H1 (cell line): ENCODE data around the gene ADGRG1.

Experiments
- CBX8 ChIP-seq: fragments of 300-800, 300-1000 bp; sonication (generic); IDR thresholded peaks from 2 replicates; pipeline ENCODE4 v1.7.1; 2016; ENCODE audit warnings: low read depth, low read length, borderline replicate concordance
- CEBPB ChIP-seq: IDR thresholded peaks from 2 replicates; pipeline ENCODE4 v1.6.1; 2012; ENCODE audit warnings: low read depth, low read length
- EZH2 ChIP-seq: fragments of 200-600 bp; sonication (generic); IDR thresholded peaks from 2 replicates; pipeline ENCODE4 v1.7.1; 2012; ENCODE audit warnings: low read depth, mild to moderate bottlenecking, moderate library complexity, low read length, inconsistent platforms; ENCODE audit not compliant: severe bottlenecking
- MAFK ChIP-seq: IDR thresholded peaks from 2 replicates; pipeline ENCODE4 v1.6.1; 2012; ENCODE audit warnings: low read depth, mild to moderate bottlenecking, improper control_type of control experiment, low read length
- POLR2A ChIP-seq, 2 experiments: IDR thresholded peaks; 1 replicate in 1 of 2; 2 replicates in 1 of 2; pipeline ENCODE4 v1.6.1; 2011; ENCODE audit warnings: low read depth in 2 of 2, low read length in 2 of 2, mild to moderate bottlenecking in 2 of 2; ENCODE audit errors: control extremely low read depth in 1 of 2
- POLR2AphosphoS5 ChIP-seq: IDR thresholded peaks from 2 replicates; pipeline ENCODE4 v1.6.1; 2011; ENCODE audit warnings: low read depth, low read length
- SAP30 ChIP-seq: fragments of 300-600 bp; sonication (generic); IDR thresholded peaks from 2 replicates; pipeline ENCODE4 v1.7.1; 2012; ENCODE audit warnings: low read length, moderate library complexity, mild to moderate bottlenecking, inconsistent platforms; ENCODE audit not compliant: insufficient read depth, insufficient replicate concordance
- SP2 ChIP-seq: IDR thresholded peaks from 2 replicates; pipeline ENCODE4 v1.6.1; 2012; ENCODE audit warnings: mild to moderate bottlenecking, low read length, inconsistent platforms
- YY1 ChIP-seq: IDR thresholded peaks from 2 replicates; pipeline ENCODE4 v1.6.1; 2011; ENCODE audit warnings: low read depth, mild to moderate bottlenecking, low read length
- ZNF274 ChIP-seq: IDR thresholded peaks from 2 replicates; pipeline ENCODE4 v1.7.0; 2012; ENCODE audit warnings: low read length, borderline replicate concordance; ENCODE audit errors: extremely low read depth
- TF ChIP-seq, protein P1 (sequence below), 3 experiments: IDR thresholded peaks; 1 replicate in 2 of 3; 2 replicates in 1 of 3; pipeline versions ENCODE4 v1.5.1 to v1.6.1; 2011; ENCODE audit warnings: low read length in 3 of 3, mild to moderate bottlenecking in 3 of 3, inconsistent platforms in 2 of 3, low read depth in 1 of 3, moderate library complexity in 1 of 3; ENCODE audit not compliant: insufficient read depth in 1 of 3; ENCODE audit errors: control extremely low read depth in 1 of 3

DNA sequence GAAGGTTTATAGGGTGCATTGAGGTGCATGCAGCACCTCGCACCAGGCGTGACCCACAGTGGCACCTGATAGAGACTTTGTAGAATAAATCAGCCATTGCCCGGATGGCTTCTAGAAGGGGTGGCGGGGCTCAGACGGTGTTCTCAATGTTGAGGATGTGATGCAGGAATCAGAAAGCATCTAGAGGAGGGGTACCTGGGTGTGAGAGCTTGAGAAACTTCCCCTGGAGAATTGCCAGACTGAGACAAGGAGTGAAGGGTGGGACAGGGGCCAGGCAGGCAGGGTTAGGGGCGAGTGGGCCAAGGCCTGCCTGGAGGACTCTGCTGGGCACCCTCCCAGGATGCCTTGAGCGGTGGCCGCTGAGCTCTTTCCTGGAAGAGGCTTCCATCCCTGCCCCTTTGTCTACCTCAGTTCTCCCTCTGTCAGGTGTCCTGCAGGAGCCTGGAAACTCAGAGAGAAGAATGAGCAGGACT, 9.3 kb upstream of the ADGRG1 start:
- TF ChIP-seq EZH2, result no peak
- no peak for TF ChIP-seq SAP30
- TF ChIP-seq, protein P1, sequence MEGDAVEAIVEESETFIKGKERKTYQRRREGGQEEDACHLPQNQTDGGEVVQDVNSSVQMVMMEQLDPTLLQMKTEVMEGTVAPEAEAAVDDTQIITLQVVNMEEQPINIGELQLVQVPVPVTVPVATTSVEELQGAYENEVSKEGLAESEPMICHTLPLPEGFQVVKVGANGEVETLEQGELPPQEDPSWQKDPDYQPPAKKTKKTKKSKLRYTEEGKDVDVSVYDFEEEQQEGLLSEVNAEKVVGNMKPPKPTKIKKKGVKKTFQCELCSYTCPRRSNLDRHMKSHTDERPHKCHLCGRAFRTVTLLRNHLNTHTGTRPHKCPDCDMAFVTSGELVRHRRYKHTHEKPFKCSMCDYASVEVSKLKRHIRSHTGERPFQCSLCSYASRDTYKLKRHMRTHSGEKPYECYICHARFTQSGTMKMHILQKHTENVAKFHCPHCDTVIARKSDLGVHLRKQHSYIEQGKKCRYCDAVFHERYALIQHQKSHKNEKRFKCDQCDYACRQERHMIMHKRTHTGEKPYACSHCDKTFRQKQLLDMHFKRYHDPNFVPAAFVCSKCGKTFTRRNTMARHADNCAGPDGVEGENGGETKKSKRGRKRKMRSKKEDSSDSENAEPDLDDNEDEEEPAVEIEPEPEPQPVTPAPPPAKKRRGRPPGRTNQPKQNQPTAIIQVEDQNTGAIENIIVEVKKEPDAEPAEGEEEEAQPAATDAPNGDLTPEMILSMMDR (IDR thresholded peaks at IDR 0.05; ENCODE audit: control extremely low read depth in 1 of 3, insufficient read depth in 1 of 3, low read depth in 1 of 3, low read length in 3 of 3), result no peak
- no peak for TF ChIP-seq YY1
- TF ChIP-seq CEBPB, result no peak
- TF ChIP-seq ZNF274, result no peak
- TF ChIP-seq POLR2A (IDR thresholded peaks at IDR 0.05; ENCODE audit: control extremely low read depth in 1 of 2, low read depth in 2 of 2, low read length in 2 of 2), result no peak
- no peak for TF ChIP-seq CBX8
- TF ChIP-seq POLR2AphosphoS5, result no peak
- TF ChIP-seq SP2, result no peak
- no peak for TF ChIP-seq MAFK
